GM10266 (cell line): Measurements from ENCODE around the gene DNAJB8.

ENCODE experiments used
- DNase-seq: peaks from one replicate; pipeline ENCODE4 v3.0.0; 2012; ENCODE audit errors: extremely low spot score
- CTCF ChIP-seq: IDR thresholded peaks from 2 replicates; pipeline ENCODE4 v1.5.1; 2012; ENCODE audit warnings: mild to moderate bottlenecking, low read depth; ENCODE audit not compliant: control insufficient read depth, insufficient read depth; ENCODE audit errors: missing control alignments

Gene DNAJB8

DNA sequence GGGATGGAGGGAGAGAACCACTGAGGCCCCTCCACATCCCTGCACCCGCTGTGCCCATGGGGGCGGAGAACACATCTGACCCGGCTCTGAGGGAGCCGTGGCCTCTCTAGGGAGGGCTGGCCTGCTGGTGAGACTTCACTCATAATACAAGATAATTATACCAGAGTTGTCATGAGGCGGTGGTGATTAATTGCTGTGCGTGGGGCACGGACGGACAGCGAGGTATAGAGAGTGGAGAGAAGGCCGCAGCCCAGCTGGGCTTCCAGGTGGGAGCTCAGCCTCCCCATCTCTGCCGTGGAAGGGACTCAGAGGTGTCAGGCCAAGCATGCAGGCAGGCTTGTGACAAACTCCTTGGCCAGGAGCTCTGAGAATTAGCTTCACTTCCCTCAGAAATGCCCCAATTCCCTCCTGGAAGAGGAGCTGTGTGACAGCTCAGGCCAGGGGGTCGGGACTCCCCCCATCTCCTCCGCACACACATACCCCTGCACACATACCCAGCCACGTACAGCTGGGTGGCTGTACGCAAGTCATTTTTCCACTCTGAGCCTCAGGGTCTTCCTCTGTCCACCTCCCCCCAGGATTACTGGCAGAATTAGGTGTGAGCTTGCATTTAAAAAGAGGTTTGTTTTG, 32.3 kb upstream of the DNAJB8 start:
- TF ChIP-seq CTCF, result no peak
- no peak for DNase-seq

GRCh38 chr3:128498127-128498626, 31.5 kb upstream of the DNAJB8 start:
- no peak for DNase-seq
- no peak for TF ChIP-seq CTCF

GRCh38 chr3:128497305-128498126, 30.8 kb upstream of the DNAJB8 start:
- DNase-seq, result peak; percentile 86
- TF ChIP-seq CTCF, result peak; percentile 79

- TF ChIP-seq CTCF, result no peak
- DNase-seq, result no peak
Observed at GRCh38 chr3:128496602-128497304, 30.1 kb upstream of the DNAJB8 start.

DNA sequence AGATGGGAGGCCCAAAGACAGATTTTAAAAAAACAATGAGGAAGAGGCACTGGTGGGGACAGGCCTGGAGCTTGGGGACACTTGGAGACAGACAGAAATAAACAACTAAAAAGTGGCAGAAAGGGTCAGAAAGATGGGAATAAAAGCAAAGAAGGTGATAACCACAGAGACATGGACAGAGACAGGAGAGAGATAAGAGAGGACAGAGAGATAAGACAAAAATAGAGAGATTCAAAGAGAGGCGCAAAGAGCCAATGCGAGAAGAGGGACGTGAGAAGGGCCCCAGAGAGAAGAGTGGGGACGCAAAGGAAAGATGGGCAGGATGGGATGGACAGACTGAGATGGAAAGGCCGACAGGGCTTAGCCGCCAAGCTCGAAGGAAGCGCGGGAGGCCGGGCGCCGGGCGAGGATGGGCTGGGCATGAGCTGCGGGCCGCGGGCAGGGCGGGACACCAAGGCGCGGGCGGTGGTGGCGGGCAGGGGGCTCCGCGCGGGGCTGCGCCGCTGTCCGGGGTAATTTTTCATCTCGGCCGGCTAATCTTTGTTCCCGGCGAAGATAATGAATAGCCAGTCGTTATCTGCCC, 29.4 kb upstream of the DNAJB8 start:
- no peak for TF ChIP-seq CTCF
- DNase-seq, result no peak

GRCh38 chr3:128495435-128495970, 28.8 kb upstream of the DNAJB8 start:
- TF ChIP-seq CTCF, result no peak
- DNase-seq, result no peak
